IMR-90 (cell line): Measurements from ENCODE around the gene FKBP10.

Source experiments
- CTCF ChIP-seq: conservative IDR thresholded peaks from 2 replicates; pipeline ENCODE4 v1.5.1; 2012; ENCODE audit warnings: mild to moderate bottlenecking, low read depth, low read length, improper control_type of control experiment
- MAFK ChIP-seq: IDR thresholded peaks from 2 replicates; pipeline ENCODE4 v1.6.1; 2012; ENCODE audit warnings: low read depth, low read length, improper control_type of control experiment

GRCh38 chr17:41806685-41807445 lies 5.9 kb upstream of the FKBP10 start:
- TF ChIP-seq CTCF (no peak), MAFK (no peak)
